NCI-H345 treated with DMSO at 0.1 percent for 48 hours (cell line): Measurements from ENCODE around the gene KIF17.
"Not testable (repeated sequence)": the region's sequence is repeated elsewhere in the genome, so short reads cannot be mapped to it uniquely, and the experiment has no call there.

Experiments used
- DNase-seq: peaks from one replicate; lab custom pipeline; 2025; ENCODE audit not compliant: unreplicated experiment; lab: John Stamatoyannopoulos, UW

KIF17 gene

DNA sequence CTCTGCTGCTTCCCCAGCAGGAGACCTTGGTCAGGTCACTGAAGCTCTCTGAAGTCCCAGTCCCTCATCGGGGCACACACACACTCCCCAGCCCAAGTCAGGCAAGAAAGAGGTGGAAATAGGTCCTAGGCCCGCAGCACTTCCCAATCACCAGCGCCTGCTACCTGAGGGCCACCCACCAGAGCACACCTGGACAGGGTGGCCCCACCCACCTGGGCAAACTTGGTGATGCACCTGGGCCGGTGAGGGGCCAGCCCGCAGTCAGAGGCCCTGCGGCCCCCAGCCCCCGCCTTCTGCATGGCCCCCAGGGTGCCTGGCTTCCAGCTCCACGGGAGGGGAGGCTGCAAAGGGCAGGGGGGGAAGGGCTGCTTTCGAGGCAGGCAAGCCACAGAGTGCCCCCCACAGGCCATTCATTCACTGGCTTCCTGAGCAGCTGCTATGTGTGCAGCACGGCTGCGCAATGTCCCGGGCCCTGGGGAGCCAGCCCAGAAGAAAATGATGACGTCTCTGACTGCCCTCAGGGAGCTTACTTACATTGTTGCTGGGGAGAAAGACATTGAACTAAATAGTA is 10.0 kb upstream of the KIF17 start:
- peak; percentile 30 for DNase-seq

DNA sequence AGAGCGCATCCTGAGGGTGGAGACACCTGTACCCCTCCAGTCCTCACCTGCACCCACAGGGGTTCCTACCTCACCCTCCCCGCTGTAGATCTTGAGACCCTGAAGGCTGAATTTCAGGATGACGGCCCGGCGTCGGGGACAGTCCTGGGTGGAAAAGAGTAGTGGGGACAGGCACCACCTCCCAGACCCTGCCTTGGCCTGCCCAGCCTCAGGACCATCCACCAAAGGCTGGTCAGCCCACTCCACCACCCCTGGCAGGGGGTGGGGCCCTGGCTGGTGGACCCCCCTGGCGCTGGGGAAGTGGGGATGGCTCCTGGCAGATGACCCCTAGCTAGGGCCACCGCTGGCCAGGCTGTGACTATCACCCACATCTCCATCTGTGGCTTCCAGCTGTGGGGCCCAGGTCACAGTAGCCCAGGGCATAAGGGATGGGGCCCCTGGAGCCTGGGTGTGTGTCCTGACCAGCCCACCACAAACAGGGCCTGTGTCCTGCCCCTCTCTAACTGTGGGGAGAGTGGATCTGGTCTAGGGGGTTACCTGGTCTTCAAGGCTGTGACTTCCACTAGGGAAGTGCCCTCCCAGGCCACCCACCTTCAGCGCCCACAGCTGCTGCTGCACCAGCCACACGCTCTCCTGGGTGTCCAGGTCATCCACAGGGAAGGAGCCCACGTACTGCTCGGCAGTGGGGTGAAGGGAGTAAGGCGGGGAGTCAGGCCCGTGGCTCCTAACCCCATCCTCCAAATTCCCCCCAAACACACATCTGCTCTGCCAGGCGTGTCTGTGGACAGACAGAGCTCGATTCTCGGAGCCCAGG is 9.3 kb upstream of the KIF17 start:
- DNase-seq: no peak

DNA sequence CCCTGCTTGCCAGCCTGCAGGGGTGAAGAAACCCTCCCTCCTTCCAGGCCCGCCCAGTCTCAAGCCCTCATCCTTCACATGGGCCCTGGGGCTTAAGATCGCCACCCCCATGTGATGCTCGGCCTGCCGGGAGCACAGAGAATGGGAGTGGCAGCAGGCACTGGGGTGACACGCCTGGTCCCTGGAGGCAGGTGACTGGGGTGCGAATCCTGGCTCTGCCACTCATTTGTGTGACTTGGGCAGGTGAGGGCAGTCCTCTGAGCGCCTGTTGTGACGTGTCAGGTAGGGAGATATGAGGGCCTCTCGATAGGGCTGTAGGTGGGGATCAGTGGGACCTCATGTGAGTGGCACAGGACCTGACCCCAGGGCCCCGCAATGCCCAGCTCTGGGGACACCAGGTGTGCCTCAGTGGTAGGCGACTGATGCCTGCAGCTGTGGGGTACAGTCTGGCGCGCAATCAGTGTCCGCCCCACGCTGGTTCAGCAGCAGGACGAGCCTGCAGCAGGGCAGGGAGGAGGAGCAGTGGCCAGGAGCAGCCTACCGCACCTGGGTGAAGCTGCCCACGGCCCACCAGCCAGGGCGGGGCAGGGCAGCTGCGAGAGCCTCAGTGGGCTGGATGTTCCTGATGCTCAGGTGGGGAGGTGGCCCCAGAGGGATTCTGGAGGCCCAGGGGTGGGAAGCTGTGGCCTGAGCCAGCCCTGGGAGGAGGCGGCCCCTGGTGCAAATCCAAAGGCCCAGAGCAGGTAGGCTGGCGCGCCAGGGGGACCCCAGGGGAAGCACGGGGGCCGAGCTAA is 8.5 kb upstream of the KIF17 start:
- peak; percentile 98 for DNase-seq

DNA sequence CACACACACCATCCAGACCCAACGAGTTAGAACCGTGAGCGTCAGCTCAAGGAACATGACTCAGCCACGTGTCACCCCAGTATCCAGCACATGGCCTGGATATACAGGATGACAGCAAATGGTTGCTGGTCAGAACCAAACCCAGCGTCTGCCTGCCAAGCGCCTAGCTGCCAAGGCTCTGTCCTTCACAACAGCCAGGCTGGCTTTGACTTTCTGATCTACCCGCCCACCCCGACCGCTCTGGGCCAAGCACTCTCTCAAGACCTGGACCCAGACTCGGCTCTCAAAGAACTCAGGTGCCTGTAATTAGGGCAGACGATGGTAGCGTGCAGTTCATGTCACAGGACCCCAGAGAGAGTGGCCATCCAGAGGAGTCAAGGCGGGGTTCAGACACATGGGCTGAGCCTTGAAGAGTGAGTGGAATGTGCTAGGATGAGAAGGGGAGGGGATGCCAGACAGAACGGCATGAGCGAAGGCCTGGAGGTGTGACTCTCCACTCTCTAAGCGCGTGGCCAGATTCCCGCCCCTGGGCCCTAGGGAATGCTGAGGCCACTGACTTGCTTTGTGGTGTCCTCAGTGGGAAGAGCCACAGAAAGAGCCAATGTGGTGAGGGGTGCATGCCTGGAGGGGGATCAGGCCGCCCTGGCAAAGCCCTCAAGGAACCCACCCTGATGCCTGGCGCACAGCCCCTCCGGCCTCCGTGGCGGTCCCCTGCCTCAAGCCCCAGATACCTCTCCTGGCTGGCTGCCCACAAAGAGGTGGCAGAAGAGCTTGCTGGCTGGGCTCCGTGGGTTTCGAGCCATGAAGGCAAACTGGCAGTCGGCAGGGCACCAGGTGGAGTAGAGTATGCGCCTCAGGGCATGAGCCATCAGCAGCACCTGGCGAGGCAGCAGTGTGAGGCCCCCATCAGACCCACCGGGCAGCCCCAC is 7.6 kb upstream of the KIF17 start:
- peak; percentile 98 for DNase-seq

DNA sequence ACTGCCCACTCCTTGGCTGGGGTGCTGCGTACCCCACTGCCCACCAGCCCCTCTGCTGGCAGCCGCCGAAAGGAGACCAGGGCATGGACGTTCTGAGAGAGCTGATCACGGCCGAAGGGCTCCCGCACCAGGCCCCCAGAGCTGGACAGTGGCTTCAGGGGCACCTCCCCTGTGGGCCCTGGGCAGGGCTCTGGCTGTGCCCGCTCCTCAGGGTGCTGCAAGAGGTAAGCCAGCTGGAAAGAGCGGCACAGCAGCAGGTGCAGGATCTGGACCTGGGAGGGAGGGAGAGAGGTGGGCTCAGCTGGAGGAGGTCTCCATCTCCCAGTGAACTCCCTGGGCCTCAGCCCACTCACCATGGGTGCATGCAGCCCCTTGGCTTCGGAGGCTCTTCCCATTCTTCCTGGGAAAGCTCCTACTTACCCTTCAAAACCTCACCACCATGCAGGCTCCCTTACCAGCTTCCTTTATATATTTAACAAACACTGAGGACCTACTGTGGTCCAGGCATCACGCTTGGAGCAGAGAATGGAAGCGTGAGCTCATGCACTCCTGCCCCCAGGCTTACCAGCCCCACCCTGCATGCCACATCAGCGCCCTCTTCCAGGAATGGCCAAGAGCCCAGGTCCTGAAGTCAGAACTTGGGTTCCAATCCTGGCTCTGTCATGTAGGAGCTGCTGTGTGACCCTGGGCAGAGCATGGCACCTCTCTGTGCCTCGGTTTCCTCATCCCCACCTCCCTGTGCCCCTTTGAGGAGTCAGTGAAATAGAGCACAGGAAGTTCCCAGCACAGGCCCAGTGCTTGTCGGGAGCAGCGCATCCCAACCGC is 6.8 kb upstream of the KIF17 start:
- no peak for DNase-seq

DNA sequence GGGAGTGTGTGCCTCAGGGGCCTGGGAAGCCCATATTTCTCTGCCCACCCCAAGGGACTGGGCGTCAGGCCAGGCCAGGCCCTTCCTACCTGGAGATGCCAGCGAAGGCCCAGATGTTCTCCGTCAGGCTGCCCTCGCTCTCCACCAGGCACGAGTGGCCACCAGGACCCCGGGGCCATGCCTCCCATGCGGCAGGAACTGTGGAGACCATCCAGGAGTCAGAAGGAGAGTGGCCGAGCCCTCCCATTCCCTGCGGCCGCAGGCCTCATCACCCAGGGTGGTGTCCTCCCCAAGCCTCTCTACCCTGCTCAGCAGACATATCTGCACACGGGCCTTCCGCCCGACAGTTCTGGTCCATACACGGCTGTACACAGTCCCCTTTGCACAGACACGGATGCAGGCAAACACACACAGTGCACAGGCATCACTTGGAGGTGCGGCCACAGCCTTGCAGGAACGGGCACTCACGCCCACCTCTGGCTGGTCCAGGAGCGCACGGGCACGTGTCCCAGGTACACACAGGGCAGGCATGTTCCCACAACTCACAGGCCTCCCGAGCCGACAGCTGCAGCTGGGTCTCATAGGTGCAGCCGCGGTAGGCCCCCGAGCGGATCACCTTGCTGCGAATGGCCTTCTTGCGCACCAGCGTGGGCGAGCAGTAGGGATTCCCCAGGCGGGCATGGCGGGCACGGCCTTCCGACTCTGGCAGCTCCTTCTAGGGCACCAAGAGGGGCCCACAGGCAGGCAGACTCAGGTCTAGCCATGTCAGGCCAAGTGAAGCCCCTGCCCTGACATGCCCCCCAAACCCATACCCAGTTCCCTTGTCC is 5.9 kb upstream of the KIF17 start:
- no peak for DNase-seq

DNA sequence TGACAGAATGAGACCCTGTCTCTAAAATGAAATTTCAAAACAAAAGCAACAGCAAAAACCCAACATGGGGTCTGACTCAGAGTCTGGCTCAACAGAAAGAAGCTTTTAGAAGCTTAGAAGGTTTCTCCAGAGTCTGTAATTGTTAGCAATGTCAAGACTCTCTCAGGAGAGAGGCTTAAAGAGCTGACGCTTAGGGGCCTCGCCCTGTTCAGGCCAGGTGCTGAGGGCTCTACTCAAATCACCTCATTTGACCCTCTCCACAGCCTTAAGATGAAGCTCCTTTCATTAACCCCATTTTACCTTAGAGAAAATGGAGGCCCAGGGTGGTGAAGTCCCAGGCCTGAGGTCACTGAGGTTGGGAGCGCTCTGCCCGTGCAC is 5.3 kb upstream of the KIF17 start:
- DNase-seq: no peak

DNA sequence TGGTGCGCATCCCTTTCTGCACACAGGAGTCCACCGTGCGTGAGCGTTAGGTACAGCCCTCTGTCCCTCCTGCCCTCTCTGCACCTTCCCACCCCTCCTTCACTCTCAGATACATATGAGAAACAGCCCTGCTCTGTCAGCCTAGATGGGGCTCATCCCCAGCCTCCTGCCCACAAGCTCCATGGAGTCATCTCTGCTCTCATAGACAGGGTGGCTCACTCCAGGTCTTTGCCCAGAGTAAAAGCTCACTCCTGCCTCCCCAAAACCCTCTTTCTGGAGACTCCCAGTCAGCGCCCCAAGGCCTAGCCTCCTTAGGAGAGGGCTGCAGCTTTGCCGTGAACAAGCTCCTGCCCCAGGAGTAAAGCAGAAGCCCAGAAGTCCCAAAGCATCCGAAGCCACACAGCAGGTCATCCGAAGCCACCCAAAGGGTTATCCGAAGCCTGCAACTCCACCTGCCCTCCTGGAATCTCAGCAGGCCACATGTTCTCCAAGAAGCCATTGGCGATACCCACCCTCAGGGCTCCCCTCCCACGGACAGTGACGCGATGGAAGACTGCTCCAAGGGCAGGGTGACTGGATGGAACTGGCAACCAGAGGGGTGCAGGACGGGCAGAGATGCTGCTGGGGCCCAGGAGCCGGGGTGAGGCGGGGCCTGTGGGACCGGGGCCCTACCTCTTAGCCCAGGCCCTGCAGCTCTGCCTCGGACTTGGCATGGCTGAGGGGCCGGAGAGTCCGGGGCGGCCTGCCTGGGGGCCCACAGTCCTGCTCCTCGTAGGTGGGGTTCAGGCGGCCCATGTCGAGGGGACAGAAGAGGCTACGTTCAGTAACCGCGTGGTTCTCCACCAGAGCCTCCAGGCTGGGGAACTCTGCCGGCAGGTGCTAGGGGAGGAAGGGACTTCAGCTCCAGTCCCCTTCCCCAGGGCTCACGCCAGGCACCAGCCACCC is 3.6 kb upstream of the KIF17 start:
- no peak for DNase-seq

DNA sequence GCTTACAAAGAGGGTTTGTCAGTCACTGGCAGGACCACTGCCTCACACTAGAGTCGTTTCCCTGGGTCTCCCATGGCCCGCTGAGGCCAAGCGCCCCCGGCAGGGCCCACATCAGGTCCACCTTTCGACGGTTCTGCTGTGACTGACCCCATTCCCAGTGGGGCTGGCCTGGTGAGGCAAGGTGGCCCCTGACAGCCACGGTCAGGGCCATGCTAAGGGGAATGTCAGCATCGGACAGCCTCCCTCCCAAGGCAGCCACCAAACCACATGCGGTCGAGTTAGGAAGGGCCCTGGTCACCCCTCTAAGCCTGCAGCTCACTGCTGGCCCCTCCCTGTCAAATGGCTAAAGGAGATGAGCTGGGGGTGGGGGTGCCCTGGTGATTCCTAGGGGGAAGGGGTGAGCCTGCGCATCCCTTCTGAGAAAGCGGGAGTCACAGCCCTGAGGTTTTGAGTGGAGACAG is 2.9 kb upstream of the KIF17 start:
- no peak for DNase-seq

DNA sequence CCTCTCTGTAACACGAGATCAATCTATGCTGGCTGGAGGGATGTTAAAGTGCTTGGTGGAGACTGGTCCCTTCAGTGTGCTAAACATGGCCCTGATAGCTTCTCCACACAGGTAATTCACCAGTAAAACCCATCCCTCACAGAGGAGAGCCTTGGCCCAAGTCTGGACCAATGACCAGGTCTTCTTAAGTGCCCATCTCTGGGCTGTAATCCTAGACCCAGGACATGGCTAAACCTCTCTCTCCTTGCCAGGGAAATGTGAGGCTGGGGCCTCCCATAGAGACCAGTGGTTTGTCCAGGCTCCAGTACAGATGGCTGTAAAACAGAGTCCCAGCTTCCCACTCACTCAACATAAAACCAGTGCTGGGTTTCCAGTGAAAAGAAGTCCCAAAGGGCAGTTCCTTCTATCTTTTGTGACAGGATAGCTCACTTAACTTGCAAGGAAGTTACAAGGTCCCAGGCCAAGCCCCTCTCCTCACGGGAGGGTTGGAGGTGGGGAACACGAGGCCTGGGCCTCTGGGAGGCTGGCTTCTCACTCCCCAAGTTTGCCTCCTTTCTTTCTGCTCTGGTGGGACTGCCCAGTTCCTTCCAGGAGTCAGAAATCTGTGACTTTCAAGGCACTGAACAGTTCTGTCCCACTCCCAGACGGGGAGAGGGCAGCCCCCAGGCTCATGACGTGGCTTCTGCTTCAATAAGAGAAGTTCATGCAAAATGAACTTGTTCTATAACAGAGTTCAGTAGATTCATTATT is 2.2 kb upstream of the KIF17 start:
- no peak for DNase-seq

DNA sequence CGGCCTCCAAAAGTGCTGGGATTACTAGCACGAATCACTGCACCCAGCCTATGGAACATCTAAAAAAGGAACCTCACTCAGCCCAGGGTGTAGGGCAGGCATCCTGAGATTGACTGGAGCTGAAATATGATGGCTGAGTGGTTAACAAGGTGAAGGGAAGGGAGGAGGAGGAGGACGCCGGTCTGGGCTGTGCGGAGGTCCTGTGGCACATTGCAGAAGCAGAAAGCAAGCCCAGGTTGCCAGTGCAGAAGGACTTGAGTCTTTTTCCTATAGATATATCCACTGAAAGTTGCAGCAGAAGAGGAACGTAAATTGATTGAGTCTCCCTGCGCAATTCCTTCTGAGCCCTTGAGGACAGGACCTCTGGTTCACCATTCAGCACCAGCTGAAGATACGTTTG is 1.5 kb upstream of the KIF17 start:
- no peak for DNase-seq

DNA sequence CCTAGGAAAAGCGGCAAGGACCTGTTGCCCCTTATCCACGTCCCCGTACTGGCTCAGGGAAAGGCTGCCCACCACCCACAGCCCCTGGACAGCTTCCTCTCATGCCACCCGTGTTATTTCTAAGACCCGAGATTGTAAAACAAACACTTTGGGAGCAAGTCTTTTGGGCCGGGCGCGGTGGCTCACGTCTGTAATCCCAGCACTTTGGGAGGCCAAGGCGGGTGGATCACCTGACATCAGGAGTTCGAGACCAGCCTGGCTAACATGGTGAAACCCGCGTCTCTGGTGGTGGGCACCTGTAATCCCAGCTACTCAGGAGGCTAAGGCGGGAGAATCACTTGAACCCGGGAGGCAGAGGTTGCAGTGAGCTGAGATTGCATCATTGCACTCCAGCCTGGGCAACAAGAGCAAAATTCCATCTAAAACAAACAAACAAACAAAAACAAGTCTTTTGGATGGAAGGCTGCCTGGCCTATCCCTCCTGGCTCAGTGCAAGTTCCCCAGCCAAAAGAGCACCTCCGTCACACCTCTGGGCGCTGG is 606 bp upstream of the KIF17 start:
- not testable (repeated sequence) for DNase-seq

DNA sequence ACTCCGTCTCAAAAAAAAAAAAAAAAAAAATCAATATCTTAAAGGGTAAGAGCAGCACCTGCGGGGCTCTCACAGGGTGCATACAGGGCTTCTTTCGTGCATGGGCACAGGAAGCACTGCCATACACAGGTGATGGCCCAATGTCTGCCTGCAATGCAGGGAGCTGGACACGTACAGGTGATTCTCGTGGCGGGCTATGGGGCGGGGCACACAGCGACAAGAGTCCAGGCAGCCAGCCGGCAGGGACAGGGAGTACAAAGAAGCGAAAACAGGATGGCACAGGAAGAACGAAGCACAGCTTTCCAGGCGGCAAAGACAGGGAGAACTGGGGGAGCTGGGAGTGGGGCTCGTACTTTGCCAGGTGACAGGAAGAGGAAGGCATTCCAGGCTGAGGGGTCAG is 1.6 kb downstream of the KIF17 start:
- no peak for DNase-seq

DNA sequence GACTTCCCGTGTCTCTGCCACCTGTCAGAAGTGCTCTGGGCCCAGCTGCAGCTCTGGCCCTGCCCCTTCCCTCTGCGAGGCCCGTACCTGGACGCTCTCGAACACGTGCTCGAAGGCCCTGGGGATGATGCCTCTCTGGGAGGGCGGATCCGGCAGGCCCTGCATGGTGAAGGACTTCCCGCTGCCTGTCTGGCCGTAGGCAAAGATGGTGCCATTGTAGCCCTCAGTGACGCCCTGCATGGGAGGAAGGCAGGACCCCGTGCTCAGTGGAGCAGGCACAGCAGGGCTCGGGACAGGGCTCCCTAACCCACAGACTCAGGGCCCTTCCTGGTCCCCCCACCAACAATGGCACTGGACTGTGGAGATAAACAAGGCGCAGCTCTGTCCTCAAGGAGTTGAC is 2.4 kb downstream of the KIF17 start:
- DNase-seq: no peak

DNA sequence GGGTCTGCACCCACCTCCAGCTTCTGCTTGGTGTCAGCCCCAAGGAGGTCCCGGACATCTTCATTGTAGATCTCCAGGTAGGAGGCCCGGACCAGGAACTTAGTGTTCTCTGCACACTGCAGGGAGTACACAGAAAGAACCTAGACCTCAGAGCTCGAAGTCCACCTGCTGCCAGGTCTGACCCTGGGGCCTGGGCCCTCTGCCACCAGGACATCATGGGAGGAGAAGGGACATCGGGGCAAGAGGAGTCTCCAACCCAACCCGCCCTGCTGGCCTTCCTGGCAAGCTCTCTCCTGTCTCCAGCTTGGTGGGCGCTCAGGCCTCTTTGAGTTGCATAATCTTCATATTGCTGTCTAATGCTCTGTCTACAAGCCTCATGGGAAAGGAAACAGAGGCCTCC is 4.4 kb downstream of the KIF17 start:
- DNase-seq: no peak

DNA sequence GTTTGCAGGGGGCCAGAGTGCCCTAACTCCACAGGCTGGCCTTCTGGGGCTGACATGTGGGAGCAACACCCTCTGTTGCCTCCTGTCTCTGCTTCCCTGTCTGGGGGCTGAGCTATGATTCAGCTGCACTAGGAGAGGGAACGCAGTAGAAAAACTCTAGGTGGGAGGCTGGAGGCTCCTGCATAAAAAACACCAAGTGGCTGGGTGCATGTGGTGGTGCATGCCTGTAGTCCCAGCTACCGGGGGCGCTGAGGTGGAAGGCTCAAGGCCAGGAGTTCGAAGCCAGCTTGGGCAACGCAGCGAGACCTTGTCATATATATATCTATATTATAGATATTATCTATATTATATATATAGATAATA is 5.6 kb downstream of the KIF17 start:
- DNase-seq: no peak
